Measurements from ENCODE around the gene LRCH2.
"Not testable (repeated sequence)": the region's sequence is repeated elsewhere in the genome, so short reads cannot be mapped to it uniquely, and the experiment has no call there.

The LRCH2 gene

GRCh38 chrX:115233497-115234455 is at the start of gene LRCH2:
LRCH2 (minus strand) TSS chrX:115234096; CDS start chrX:115234041, 55 bp downstream.
- FAIRE-seq (no peak), DNase-seq (ENCODE audit: insufficient read length, low spot score) (peak; percentile 11)

GRCh38 chrX:115269051-115269683 is 35.3 kb upstream of the LRCH2 start:
- DNase-seq (ENCODE audit: insufficient read length, low spot score) (no peak), FAIRE-seq (no peak)

- no peak for DNase-seq (ENCODE audit: insufficient read length, low spot score)
- FAIRE-seq: no peak
Measured at GRCh38 chrX:115268421-115268820, 34.5 kb upstream of the LRCH2 start.

- FAIRE-seq: no peak
- no peak for DNase-seq (ENCODE audit: insufficient read length, low spot score)
Measured at GRCh38 chrX:115266300-115266699, 32.4 kb upstream of the LRCH2 start.

GRCh38 chrX:115264009-115264408 is 30.1 kb upstream of the LRCH2 start:
- FAIRE-seq: no peak

GRCh38 chrX:115261148-115261547 is 27.3 kb upstream of the LRCH2 start:
- no peak for DNase-seq (ENCODE audit: insufficient read length, low spot score)
- no peak for FAIRE-seq

More at GRCh38 chrX:115264009-115264408, 30.1 kb upstream of the LRCH2 start:
- no peak for DNase-seq (ENCODE audit: insufficient read length, low spot score)

- DNase-seq (ENCODE audit: insufficient read length, low spot score) (peak; percentile 1), FAIRE-seq (no peak)
Measured at GRCh38 chrX:115260330-115260729, 26.4 kb upstream of the LRCH2 start.

- FAIRE-seq: no peak
- no peak for DNase-seq (ENCODE audit: insufficient read length, low spot score)
Measured at GRCh38 chrX:115259238-115259875, 25.5 kb upstream of the LRCH2 start.

GRCh38 chrX:115257711-115258110 is 23.8 kb upstream of the LRCH2 start:
- DNase-seq (ENCODE audit: insufficient read length, low spot score): no peak
- FAIRE-seq: no peak

GRCh38 chrX:115255003-115255402 is 21.1 kb upstream of the LRCH2 start:
- DNase-seq (ENCODE audit: insufficient read length, low spot score) (no peak), FAIRE-seq (no peak)

- no peak for FAIRE-seq
- DNase-seq (ENCODE audit: insufficient read length, low spot score): no peak
Measured at GRCh38 chrX:115251458-115252233, 17.8 kb upstream of the LRCH2 start.

GRCh38 chrX:115237056-115237455 is 3.2 kb upstream of the LRCH2 start:
- DNase-seq (ENCODE audit: insufficient read length, low spot score) (no peak), FAIRE-seq (no peak)

- no peak for DNase-seq (ENCODE audit: insufficient read length, low spot score)
- no peak for FAIRE-seq
Measured at GRCh38 chrX:115236560-115236959, 2.7 kb upstream of the LRCH2 start.

GRCh38 chrX:115234461-115234860 is 565 bp upstream of the LRCH2 start:
- FAIRE-seq (no peak), DNase-seq (ENCODE audit: insufficient read length, low spot score) (no peak)

- DNase-seq (ENCODE audit: insufficient read length, low spot score) (no peak), FAIRE-seq (no peak)
Measured at GRCh38 chrX:115232933-115233496, 881 bp downstream of the LRCH2 start.

GRCh38 chrX:115229337-115230003 is 4.4 kb downstream of the LRCH2 start:
- DNase-seq (ENCODE audit: insufficient read length, low spot score) (no peak), FAIRE-seq (no peak)

GRCh38 chrX:115226929-115227328 is 7.0 kb downstream of the LRCH2 start:
- FAIRE-seq: no peak
- no peak for DNase-seq (ENCODE audit: insufficient read length, low spot score)

- DNase-seq (ENCODE audit: insufficient read length, low spot score); FAIRE-seq: not testable (repeated sequence)
Measured at GRCh38 chrX:115217346-115217745, 16.6 kb downstream of the LRCH2 start.

GRCh38 chrX:115214605-115215004 is 19.3 kb downstream of the LRCH2 start:
- DNase-seq (ENCODE audit: insufficient read length, low spot score) (no peak), FAIRE-seq (no peak)

GRCh38 chrX:115214151-115214550 is 19.7 kb downstream of the LRCH2 start:
- no peak for FAIRE-seq
- no peak for DNase-seq (ENCODE audit: insufficient read length, low spot score)

All from HTR-8/SVneo (cell line).